ENCODE measurements around the gene HEYL. TPM values are rescaled to one million over a fixed set of nuclear protein-coding genes. Genes with fewer than 3 reads are reported as not detected.

The HEYL gene
- total and polyA plus RNA-seq, 2 of the 8 experiments (the other 6 are each of a cell fraction or from before 2014, with no cell fraction given), result 1.8 to 3.1 TPM

GRCh38 chr1:39679821-39680220, 40.4 kb upstream of the HEYL start:
- no peak overlapping the region for H4K5ac ChIP-seq (ENCODE audit: insufficient read length, low read depth, low read length)
- CTCF ChIA-PET (ENCODE audit: partially characterized antibody), result interaction anchor here (1.0 to 4.4 kb wide), 5 partner anchors 8 to 26 kb away, joined by 3 to 44 read pairs (median 6); partner anchors contain the start of genes HPCAL4 and NT5C1A

More at GRCh38 chr1:39679821-39680220, 40.4 kb upstream of the HEYL start:
- Histone ChIP-seq H2BK20ac (ENCODE audit: low read length) (no peak overlapping the region), H3K79me1 (ENCODE audit: low read depth, low read length) (no peaks in the 10 kb centered on the region), H2BK120ac (replicated peaks; ENCODE audit: low read depth, low read length) (no peak overlapping the region), H4K20me1 (replicated peaks in 1 of 2; ENCODE audit: control insufficient read depth in 1 of 2, insufficient read depth in 2 of 2, low read length in 2 of 2) (peaks cover 0 to 4% of the 10 kb centered on the region in 2 experiments), H2BK5ac (ENCODE audit: low read depth, low read length) (no peak overlapping the region), H2BK12ac (ENCODE audit: low read depth, low read length) (no peak overlapping the region), H3K36me3 (ENCODE audit: control insufficient read depth in 2 of 4, insufficient read depth in 4 of 4, low read length in 3 of 4) (no peaks in the 10 kb centered on the region), H3K14ac (ENCODE audit: insufficient read length) (no peak overlapping the region), H3K4ac (replicated peaks; ENCODE audit: insufficient read length, low read depth, low read length) (no peak overlapping the region), H2AK5ac (ENCODE audit: low read depth, low read length) (no peak overlapping the region), H3K9me3 (ENCODE audit: insufficient read depth in 2 of 2, low read depth in 1 of 2, low read length in 1 of 2) (no peaks in the 10 kb centered on the region), H4K91ac (replicated peaks; ENCODE audit: insufficient read length, low read length) (no peak overlapping the region), H4K8ac (ENCODE audit: extremely low read depth, insufficient read depth, low read length) (no peak overlapping the region), H2AFZ (ENCODE audit: low read length) (no peak overlapping the region), H3K18ac (ENCODE audit: extremely low read depth, low read length) (no peak overlapping the region), H3K27ac (ENCODE audit: low read depth, low read length) (no peak overlapping the region), H2BK15ac (ENCODE audit: low read length) (no peak overlapping the region), H3K4me2 (ENCODE audit: insufficient read depth in 1 of 2, low read depth in 2 of 2, low read length in 2 of 2) (no peak overlapping the region), H3K23me2 (ENCODE audit: low read depth, low read length) (no peaks in the 10 kb centered on the region; the same call in 1 of the 2 replicates), H3K4me1 (replicated peaks in 1 of 4; ENCODE audit: control insufficient read depth in 3 of 4, insufficient read depth in 4 of 4, low read length in 3 of 4) (peaks cover 0 to 5% (median 1%) of the 10 kb centered on the region in 4 experiments; a peak in 2 of 7 replicates), H3K79me2 (ENCODE audit: control insufficient read depth in 1 of 2, insufficient read depth in 2 of 2, low read length in 2 of 2) (no peaks in the 10 kb centered on the region), H3K23ac (ENCODE audit: insufficient read length) (no peak overlapping the region), H3K27me3 (replicated peaks in 1 of 4; ENCODE audit: control insufficient read depth in 3 of 4, extremely low read depth in 1 of 4, insufficient read depth in 3 of 4, low read length in 3 of 4) (peaks cover 52 to 91% (median 80%) of the 10 kb centered on the region in 4 experiments), H3K4me3 (ENCODE audit: extremely low read depth in 1 of 4, insufficient read depth in 2 of 4, low read depth in 3 of 4, low read length in 4 of 4) (no peak overlapping the region), H3K9ac (replicated peaks in 1 of 4; ENCODE audit: extremely low read depth in 1 of 4, low read depth in 3 of 4, low read length in 3 of 4) (no peak overlapping the region), H3K56ac (replicated peaks; ENCODE audit: insufficient read length, low read depth, low read length) (no peak overlapping the region)
- TF ChIP-seq SUZ12 (IDR thresholded peaks at IDR 0.05; ENCODE audit: low read length) (0 out of 2 replicates have a peak, but pooled peaks have one; percentile 12), JUN (IDR thresholded peaks at IDR 0.05; ENCODE audit: low read depth, low read length) (no peak)
- FAIRE-seq (no peak), DNase-seq (ENCODE audit: low read depth in 1 of 2, low spot score in 2 of 2) (no peak)
- 57% methylated on average over 2 of the region's 2 CpGs; no CpG with 5 or more reads in 1 of the 2 experiments for WGBS, 2 experiments (ENCODE audit: extremely low coverage in 1 of 2, insufficient coverage in 1 of 2, insufficient read length in 1 of 2, insufficient replicate concordance in 2 of 2, low coverage in 1 of 2, low lambda C conversion rate in 2 of 2, missing lambda C conversion rate in 1 of 2)
- POLR2A ChIA-PET (ENCODE audit: partially characterized antibody), result interaction anchor here (0.9 kb wide), 1 partner anchor 12 kb away, joined by 4 read pairs; no protein-coding TSS in a partner anchor
